ENCODE results near the gene MTMR3. TPM values are rescaled to one million over a fixed set of nuclear protein-coding genes. Genes with fewer than 3 reads are reported as not detected.
"Not testable (repeated sequence)": the region's sequence is repeated elsewhere in the genome, so short reads cannot be mapped to it uniquely, and the experiment has no call there.

MTMR3 gene
- total RNA-seq, 2 experiments from 2014 or later, result 12.2 to 14.0 TPM

DNA sequence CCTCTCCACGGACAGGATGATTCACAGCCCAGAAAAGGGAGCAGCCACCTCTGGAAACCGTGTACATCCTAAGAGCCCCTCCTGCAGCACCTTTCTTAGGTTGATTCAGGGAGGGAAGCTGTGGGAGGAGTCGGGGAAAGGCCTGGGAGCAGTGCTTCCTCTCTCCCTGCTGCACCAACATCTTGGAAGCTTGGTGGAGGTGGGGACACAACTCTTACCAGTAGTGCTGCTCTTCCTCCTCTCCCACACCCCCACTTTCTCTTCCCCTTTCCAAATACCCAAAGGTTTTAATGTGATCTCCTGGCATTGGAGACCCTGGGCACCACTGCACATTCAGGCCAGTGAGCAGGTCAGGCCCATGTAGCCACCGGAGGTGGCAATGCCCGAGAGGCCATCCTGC, 150.9 kb downstream of the MTMR3 start:
- POLR2A ChIA-PET, result no interaction called here
- CTCF ChIA-PET, result no interaction called here

- ChIA-PET POLR2A (no interaction called here), CTCF (no interaction called here)
These were observed 153.7 kb downstream of the MTMR3 start for GRCh38 chr22:30036656-30037055.

DNA sequence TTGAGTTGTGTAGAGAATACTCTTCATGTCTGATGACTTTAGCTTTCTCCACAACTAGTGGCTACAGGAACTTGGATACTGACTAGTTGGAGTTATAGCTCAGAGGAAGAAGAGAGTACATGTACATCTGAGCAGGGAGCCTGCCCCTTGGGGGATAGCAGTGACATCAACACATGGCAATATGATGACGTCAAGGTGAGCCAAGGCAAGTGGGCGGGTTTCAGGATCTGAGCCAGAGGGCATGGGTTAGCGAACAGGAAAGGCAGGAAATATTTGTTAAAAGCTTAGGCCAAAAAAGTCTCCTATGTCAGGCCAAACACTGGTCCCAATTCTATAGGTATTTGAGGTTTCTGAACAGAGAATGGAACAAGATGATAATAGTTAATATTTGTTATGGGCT, 155.2 kb downstream of the MTMR3 start:
- POLR2A ChIA-PET, result no interaction called here
- CTCF ChIA-PET, result interaction anchor here (1.6 kb wide), 1 partner anchor 10 kb away, joined by 3 read pairs; no protein-coding TSS in a partner anchor

DNA sequence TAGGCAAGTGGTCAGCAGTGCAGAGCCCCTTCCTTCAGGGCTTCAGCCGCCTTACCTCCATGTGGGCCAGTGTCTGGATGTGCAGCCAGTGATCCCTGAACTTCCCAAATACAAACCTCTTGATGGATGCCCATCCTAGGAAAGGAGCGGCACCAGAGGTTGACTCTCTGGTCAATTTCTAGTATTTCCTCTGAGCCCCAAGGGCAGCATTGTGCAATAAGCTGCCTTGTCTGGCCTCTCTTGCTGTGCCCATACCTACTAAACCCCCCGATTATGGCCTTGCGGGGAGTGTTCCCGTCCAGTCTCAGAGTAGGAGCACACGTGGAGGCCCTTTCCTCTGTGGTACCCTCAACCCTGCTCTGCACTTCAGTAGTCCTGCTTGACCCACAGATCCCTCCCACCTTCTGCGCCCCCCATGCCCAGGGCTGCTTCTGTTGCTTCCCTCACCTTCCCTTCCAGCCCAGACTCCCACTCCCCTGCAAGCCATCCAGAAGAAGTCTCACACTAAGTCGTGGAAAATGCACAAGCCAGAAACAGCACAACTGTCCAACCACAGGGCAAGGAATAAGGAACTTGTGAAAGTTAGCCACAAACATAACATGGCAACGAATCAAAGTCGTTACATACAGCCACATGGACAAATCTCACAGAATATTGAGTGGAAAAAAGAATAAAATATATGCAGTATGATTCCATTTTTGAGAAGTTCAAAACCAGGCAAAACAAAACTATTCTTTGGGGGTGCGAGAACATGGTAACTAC, 157.7 kb downstream of the MTMR3 start:
- ChIA-PET POLR2A (no interaction called here), CTCF (no interaction called here)

- ChIA-PET CTCF (no interaction called here), POLR2A (no interaction called here)
These were observed 158.5 kb downstream of the MTMR3 start for GRCh38 chr22:30041475-30041874.

DNA sequence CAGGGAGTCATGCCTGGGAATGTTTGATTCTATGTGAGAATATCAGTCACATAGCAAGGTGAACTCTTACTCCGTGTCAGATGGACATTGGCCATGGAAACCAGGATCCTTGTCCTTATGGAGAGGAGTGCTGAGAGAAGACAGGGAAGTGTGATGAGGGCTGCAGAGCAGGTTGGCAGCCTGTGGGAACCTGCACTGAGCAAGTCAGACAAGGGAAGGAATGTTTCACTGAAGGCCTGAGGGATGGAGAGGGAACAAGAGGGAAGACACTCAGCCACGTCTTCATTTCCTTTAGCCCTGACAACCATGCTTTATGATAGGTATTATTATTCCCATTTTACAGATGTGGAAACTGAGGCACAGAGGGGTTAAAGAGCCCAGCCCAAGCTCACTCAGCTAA, 158.9 kb downstream of the MTMR3 start:
- ChIA-PET CTCF (interaction anchor here (0.7 kb wide), 1 partner anchor 123 kb away, joined by 3 read pairs; no protein-coding TSS in a partner anchor), POLR2A (no interaction called here)

DNA sequence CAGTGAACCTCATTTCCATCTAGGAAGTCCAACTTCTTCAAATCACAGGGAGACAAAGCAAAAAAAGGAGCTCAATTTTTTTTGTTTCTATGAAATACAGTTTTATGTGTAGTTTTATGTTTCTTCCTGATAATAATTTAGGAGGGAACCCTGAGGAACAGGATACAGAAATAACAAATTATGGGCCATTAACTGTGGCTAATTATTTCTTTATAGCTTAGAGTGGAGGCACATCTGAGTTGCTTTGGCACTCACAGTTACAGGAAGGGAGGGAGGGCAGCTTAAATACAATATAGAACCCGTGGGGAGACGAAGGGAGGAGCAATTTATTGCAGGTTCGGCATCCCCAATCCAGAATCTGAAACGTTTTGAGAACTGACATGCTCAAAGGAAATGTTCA, 160.2 kb downstream of the MTMR3 start:
- CTCF ChIA-PET, result interaction anchor here (1.1 kb wide), 1 partner anchor 14 kb away, joined by 3 read pairs; no protein-coding TSS in a partner anchor

DNA sequence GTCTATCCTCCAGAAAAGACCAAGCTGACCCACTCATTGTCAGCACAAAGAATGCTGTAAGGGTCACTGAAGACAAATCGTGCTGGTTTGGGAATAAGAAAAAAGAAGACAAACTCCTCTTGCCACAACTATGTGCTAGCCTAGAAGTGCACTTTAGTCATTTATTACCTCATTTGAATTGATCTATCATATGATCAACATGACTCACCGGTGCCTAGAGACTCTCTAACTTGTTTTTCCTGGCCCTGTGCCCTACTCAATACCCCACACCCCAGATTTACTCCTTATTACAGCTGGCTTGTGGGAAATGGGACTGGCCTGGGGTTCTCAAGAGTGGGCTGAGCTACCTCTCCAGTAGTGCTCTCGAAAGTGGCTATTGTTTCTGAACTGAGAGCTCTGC, 161.4 kb downstream of the MTMR3 start:
- CTCF ChIA-PET, result no interaction called here
- POLR2A ChIA-PET, result no interaction called here

More for the DNA sequence above, 160.2 kb downstream of the MTMR3 start:
- POLR2A ChIA-PET, result interaction anchor here (0.7 kb wide), 1 partner anchor 35 kb away, joined by 8 read pairs; no protein-coding TSS in a partner anchor

DNA sequence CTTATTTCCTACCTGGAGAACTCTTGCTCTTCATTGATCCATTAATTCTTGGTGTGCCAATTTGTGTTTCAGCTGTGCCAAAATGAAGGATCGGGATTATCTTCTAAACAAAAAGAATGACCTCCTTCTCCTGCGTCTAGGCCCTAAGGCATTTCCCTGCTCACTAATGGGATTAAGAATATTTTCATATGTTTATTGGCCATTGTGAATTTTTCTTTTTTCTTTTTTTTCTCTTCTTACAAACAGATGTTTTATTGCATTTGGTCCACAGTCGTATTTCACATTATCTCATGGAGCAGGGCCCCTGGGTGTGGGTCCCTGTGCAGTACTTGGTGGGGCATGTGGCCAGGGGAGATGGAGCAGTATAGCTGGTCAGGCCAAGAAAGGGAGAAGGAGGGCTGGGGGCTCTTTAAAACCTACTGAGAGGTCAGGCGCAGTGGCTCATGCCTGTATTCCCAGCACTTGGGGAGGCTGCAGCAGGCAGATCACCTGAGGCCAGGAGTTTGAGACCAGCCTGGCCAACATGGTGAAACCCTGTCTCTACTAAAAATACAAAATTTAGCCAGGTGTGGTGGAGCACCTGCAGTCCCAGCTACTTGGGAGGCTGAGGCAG, 162.0 kb downstream of the MTMR3 start:
- ChIA-PET CTCF (no interaction called here), POLR2A (no interaction called here)

DNA sequence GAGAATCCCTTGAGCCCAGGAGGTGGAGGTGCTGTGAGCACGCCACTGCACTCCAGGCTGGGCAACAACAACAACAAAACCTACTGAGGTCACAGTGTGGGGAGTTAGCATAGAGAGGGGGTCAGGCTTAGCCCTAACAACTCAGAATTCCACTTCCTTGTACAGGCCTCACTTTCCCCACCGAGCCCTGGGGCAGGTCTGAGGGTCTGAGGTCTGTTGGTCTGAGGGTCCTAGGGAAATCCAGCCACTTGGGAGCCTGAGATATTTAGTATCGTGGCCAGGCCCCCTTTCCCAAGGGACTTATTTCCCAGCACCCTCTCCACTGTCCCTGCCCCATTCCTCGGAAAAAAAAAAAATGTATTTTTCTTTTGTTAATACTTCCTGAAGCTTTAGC, 162.5 kb downstream of the MTMR3 start:
- ChIA-PET POLR2A (no interaction called here), CTCF (no interaction called here)

DNA sequence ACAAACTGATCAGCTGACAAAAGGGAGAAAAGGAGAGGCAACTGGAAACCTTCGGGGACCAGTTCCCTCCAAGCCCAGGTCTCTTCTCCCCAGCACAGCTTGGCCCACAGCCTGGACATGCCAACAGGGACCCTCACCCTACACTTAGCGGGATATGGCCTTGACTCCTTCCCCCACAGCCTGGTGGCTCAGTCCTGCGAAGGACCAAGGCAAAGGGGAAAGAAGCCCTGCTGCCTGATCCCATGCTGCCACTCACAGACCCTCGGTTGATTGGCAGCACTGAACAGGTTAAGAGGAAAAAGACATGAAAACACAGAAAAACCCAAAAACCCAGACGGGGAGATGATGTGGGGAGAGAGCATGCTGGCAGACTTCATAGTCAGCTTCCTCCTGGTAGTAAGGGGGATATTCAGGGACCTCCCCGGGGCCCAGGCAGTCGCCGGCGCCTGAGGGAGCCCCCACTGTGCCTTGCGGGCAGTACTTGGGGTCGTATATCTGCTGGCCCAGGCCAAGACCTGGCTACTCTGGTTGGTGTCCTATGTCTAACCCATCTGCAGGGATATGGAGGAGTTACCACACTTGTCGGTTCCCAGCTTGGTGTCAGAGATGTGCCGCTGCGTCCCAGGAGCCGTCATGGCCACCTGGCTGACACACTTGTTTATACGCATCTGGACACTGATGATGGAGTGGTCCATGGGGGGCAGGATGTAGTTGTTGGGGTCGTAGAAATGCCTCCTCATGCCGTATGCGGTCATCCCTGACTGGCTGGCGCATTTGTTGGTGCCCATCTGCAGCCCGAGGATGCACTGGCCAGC, 163.1 kb downstream of the MTMR3 start:
- CTCF ChIA-PET, result no interaction called here
- POLR2A ChIA-PET, result no interaction called here

DNA sequence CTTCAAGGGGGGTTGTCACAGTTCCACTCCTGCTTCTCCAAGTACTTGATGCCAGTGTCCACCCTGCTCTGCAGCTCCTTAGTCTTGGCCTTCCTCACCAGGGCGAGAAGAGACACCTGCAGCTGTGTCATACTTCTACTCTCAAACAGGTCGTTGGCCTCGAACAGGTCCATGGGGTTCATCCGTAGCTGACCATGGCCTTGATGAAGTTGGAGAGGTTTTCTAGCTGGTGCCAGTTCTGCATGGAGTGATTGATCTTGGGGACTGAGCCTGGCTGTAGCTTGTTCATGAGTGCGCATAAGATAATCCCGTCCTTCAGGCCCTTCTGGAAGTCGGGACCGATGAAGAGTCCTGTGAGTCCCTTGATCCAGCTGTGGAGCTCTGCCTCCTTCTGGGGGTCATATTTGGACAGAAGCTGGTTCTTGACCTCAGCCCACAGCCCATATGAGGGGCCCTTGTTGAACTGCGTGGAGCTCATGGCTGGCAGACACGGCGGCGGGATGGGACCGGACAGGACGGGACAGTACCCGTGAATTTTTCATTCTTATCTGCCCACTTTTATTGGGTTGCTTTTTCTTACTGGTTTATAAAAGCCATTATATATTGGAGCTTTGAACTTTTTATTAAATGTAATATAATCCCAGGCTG, 163.9 kb downstream of the MTMR3 start:
- ChIA-PET CTCF (no interaction called here), POLR2A (no interaction called here)

- CTCF ChIA-PET, result no interaction called here
- POLR2A ChIA-PET, result no interaction called here
These were observed 164.4 kb downstream of the MTMR3 start for GRCh38 chr22:30047364-30047738.

DNA sequence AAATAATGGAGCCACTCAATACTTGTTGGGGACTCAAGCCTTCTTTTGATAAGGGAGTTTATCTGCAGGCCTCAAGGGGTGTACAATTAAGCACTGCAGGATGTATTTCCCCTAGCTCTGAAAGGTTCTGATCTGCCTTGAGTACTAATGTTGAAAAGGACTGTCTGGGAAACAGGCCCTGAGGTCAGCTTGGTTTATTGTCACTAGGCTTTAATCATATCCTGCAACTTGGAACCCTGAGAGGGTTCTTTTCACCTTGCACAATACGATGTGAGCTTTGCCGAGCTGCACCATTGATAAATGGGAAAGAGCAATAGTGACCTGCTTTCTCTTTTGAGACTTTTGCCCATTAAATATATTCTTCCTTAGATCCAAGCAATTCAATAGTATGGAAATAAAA, 165.7 kb downstream of the MTMR3 start:
- ChIA-PET CTCF (interaction anchor here (0.8 kb wide), 1 partner anchor 10 kb away, joined by 3 read pairs; no protein-coding TSS in a partner anchor), POLR2A (no interaction called here)

- CTCF ChIA-PET, result interaction anchor here (0.5 kb wide), 1 partner anchor 105 kb away, joined by 4 read pairs; no protein-coding TSS in a partner anchor
- POLR2A ChIA-PET, result no interaction called here
These were observed 171.2 kb downstream of the MTMR3 start for GRCh38 chr22:30054067-30054763.

DNA sequence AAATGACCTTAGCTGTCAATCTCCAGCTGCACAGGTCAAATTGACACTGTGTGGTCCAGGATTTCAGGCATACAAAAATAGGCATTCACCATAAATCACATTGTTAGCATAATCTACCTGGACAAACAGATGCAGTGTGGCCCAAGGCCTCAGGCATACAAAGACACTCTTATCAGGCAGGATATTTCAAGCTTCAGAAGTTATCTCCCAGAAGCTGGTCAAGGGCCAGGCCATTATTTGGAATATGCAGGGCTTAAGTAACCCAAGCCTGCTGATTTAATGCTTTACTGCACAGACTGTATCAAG, 171.7 kb downstream of the MTMR3 start:
- POLR2A ChIA-PET, result no interaction called here
- CTCF ChIA-PET, result no interaction called here

DNA sequence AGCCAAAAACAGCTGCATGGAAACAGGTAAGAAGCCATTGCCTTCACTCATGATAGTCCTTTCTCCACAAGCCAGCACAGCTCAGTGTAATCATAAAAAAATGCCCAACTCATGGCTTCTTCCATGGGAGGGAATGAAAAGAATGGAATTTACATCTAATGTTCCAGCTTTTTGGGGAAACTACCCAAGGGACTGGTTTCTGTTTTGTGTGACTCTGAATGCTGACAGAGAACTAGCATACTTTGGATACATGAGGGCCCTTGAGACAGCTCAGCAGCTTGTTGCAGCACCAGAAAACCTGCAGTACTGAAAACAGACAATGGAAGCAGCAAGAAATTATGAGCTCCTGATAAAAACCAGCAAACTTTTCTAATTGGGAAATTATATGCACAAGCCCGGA, 173.0 kb downstream of the MTMR3 start:
- ChIA-PET CTCF (no interaction called here), POLR2A (no interaction called here)

DNA sequence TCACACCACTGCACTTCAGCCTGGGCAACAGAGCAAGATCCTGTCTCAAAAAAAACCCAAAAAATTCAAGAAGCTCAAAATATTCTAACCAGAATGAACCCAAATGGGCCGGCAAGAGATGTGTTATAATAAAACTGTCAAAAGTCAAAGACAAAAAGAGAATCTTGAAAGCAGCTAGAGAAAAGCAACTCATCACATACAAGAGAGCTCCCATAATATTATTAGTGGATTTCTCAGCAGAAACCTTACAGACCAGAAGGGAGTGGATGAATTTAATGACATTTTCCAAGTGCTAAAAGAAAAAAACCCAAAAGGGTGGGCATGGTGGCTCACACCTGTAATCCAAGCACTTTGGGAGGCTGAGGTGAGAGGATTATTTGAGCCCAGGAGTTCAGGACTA, 174.4 kb downstream of the MTMR3 start:
- CTCF ChIA-PET, result no interaction called here
- POLR2A ChIA-PET, result no interaction called here

GRCh38 chr22:30059346-30060020, 176.5 kb downstream of the MTMR3 start:
- POLR2A ChIA-PET, CTCF ChIA-PET: not testable (repeated sequence)

Measured in activated CD8-positive, alpha-beta memory T cell treated with anti-CD3 and anti-CD28 coated beads for 36 hours (primary cell).